NCI-H128 (cell line): Measurements from ENCODE around the gene USP5.

Source experiments
- DNase-seq: peaks from one replicate; lab custom pipeline; 2025; ENCODE audit not compliant: unreplicated experiment; lab: John Stamatoyannopoulos, UW

USP5 gene

DNA sequence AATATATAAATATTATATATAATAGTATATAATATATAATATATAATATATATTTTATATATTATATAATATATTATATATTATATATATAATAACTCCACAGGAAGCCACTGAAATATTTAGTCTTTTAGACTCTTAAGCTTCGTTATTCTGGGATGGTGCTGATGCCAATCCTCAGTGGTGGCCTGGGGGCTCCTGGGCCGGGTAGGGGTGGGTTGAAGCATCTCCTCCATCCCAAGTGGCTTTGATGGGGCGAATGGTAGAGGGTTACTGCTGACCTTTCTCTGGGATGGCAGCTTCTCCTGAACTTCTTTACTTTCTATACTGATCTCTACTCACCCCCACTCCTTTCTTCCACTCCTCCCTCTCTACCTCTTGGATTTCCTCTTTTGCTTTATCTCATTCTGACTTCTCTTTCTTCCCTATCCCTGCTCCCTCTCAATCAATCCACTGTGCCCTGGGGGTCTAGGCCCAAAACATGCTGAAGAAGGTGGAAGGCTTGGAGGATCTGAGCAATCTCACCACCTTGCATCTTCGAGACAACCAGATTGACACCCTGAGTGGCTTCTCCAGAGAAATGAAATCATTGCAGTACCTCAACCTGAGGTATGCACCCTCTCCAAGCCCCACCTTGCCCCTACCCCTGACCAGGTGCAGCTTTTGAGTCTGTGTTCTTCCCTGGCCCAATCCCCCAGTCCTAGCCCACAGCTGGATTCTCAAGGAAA is 57.6 kb downstream of the USP5 start:
- DNase-seq: no peak

DNA sequence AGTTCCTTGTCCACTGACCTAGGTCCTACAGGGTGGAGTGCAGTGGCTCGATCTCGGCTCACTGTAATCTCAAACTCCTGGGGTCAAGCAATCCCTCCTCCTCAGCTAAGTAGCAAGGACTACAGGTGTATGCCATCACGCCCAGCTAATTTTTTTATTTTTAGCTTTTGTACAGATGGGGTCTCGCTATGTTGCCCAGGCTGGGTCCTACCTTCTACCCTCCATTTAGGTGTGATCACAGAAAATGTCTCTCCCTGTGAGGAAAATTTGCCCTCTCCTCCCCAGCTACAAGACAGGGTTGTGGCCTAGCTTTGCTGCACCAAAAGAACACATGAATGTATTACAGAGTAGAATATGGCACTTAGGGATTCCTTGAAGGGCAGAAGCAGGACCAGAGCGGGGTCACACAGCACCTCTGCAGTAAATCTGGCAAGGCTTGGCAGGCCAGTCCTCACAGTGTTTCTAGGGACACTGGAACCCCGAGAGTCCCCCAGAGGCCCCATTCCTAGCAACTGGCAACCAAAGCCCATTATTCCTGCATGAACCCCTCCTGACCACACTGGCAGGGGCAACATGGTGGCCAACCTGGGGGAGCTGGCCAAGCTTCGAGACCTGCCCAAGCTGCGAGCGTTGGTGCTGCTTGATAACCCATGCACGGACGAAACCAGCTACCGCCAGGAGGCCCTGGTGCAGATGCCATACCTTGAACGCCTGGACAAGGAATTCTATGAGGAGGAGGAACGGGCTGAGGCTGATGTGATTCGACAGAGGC is 60.4 kb downstream of the USP5 start:
- no peak for DNase-seq

DNA sequence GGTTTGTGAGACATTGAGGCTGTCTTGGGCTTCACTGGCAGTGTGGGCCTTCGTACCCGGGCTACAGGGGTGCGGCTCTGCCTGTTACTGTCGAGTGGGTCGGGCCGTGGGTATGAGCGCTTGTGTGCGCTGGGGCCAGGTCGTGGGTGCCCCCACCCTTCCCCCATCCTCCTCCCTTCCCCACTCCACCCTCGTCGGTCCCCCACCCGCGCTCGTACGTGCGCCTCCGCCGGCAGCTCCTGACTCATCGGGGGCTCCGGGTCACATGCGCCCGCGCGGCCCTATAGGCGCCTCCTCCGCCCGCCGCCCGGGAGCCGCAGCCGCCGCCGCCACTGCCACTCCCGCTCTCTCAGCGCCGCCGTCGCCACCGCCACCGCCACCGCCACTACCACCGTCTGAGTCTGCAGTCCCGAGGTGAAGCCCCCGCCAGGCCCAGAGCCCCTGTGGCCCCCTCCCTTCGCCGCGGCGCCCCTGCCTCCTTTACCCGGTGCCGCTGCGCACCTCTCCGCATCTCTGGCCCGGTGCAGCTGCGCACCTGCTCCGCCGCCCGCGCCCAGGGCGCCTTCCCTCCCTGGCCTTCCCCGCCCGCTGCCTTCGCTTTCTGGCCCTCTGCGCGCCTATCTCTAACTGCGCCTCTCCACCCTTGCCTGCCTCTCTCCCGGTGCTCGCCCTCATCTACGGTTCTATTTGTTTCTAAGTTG is 62.4 kb downstream of the USP5 start, which contains the start of gene ENO2:
Gene ENO2 (plus strand): TSS at position 335 of the 701 bp plus-strand sequence. CDS start 1,253 bp downstream, outside the sequence.
- peak; percentile 81 for DNase-seq

DNA sequence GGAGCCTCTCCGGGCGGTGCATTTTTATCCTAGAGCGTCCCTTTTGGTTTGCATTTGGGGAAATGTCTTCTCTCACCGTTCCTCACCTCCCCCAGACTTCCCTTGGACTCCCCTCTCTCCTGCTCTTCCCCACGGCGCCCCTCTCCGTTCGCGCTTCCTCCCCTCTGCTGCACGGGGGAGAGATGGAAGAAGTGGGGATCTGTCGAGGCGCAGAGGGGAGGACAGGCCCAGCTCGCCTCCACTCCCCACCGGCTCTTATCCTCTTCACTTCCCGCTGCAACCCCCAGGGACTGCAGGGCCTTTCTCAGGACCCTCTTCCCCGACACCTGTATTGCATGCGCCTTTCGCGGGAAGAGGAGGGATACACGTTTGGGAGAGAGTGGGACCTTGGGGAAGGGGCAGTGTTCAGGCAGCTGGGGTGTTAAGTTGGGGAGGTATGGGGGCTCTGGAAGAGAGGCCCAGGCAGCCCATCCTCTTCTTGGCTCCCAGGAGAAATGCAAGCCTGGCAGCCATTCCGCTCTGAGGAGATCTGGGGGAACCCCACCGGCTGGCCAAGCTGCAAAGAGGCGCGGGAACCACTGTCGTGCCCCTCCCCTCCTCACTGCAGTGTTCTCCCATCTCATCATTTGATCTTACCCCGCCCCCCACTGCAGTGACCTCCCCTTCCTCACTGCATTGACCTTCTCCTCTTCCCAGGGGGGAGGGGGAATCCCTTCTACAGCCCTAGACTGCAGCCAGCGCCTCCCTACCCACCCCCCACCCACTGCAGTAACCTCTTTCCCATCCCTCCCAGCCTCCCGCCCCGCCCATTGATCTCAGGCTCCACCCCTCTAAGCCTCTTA is 63.2 kb downstream of the USP5 start:
- DNase-seq: no peak

DNA sequence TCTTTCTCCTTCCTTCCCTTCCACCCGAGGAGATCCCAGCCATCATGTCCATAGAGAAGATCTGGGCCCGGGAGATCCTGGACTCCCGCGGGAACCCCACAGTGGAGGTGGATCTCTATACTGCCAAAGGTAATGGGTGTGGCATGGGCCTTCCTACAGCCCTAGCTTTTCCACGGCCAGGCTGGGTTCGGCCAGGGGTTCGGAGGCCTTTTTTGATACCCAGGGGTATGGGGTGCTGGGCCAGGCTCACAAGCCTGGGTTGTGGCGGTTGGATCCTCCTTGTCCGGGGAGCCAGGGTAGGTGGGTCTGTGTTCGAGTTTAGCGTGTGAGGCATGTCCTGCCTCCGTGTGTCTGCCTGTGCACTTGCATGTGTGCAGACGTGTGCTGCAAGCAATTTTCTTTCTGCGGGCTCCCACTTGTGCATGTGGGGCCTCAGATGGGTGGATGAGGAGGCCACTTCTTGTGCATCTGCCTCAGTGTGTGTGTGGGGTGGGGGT is 63.9 kb downstream of the USP5 start:
- DNase-seq: no peak
